ENCODE measurements around the gene NACC2. TPM values are rescaled to one million over a fixed set of nuclear protein-coding genes. Genes with fewer than 3 reads are reported as not detected.

NACC2 gene
- total and polyA plus RNA-seq, 2 donors (not counting 3 experiments of a cell fraction or from before 2014, with no cell fraction given), result 15.8 to 27.1 TPM

GRCh38 chr9:136056546-136057235, 38.4 kb downstream of the NACC2 start:
- dilution Hi-C loops (cut with MboI; ENCODE audit: extremely low pct_ligation_motif_present, low sequenced_read_pairs), result no loop called here
- H3K4me1 ChIP-seq (ENCODE audit: control insufficient read depth, extremely low read depth, insufficient read depth, low read length), result peaks cover 18% of the 10 kb centered on the region
- DNase-seq (ENCODE audit: low read depth, low spot score), result no peak

More at GRCh38 chr9:136056546-136057235, 38.4 kb downstream of the NACC2 start:
- H3K27ac ChIP-seq (ENCODE audit: insufficient read depth, low read depth, low read length), result no peak overlapping the region
- CTCF ChIA-PET, result no interaction called here
- no peaks in the 10 kb centered on the region for H3K36me3 ChIP-seq (ENCODE audit: control insufficient read depth in 2 of 2, extremely low read depth in 1 of 2, insufficient read depth in 2 of 2, low read length in 2 of 2)
- TF ChIP-seq CTCF (IDR thresholded peaks at IDR 0.05; ENCODE audit: extremely low read depth in 1 of 2, insufficient read depth in 1 of 2, low read depth in 1 of 2, low read length in 2 of 2) (no peak), JUN (IDR thresholded peaks at IDR 0.05; ENCODE audit: borderline replicate concordance, insufficient read depth, insufficient read length, low read depth) (no peak), MAX (IDR thresholded peaks at IDR 0.05; ENCODE audit: insufficient read depth, insufficient read length) (no peak), FOS (IDR thresholded peaks at IDR 0.05; ENCODE audit: borderline replicate concordance, insufficient read depth, low read length) (no peak), POLR2AphosphoS5 (IDR thresholded peaks at IDR 0.05; ENCODE audit: insufficient read depth, low read depth, low read length) (no peak), MYC (IDR thresholded peaks at IDR 0.05; ENCODE audit: low read depth, low read length) (no peak), GATA2 (IDR thresholded peaks at IDR 0.05; ENCODE audit: insufficient read depth, insufficient read length, low read depth, low read length) (no peak), POLR2A (IDR thresholded peaks at IDR 0.05; ENCODE audit: low read depth, low read length) (no peak), EZH2 (IDR thresholded peaks at IDR 0.05; ENCODE audit: borderline replicate concordance, low read depth, low read length, severe bottlenecking) (no peak)
- H3K4me2 ChIP-seq (ENCODE audit: insufficient read depth, low read length), result no peak overlapping the region
- no TSS peak for BruUV-seq (replicated peaks)
- intact Hi-C loops (cut with micrococcal nuclease), result no loop called here
- FAIRE-seq, result no peak
- no peaks in the 10 kb centered on the region for H4K20me1 ChIP-seq (replicated peaks; ENCODE audit: control insufficient read depth, extremely low read depth, insufficient read depth, low read length)
- no peak overlapping the region for H2AFZ ChIP-seq (ENCODE audit: low read depth, low read length)
- H3K4me3 ChIP-seq (replicated peaks in 1 of 3; ENCODE audit: insufficient read depth in 1 of 3, low read depth in 1 of 3, low read length in 3 of 3), result no peak overlapping the region
- no peaks in the 10 kb centered on the region for H3K27me3 ChIP-seq (ENCODE audit: control insufficient read depth in 2 of 2, insufficient read depth in 2 of 2, low read length in 2 of 2)
- H3K79me2 ChIP-seq (ENCODE audit: control insufficient read depth, insufficient read depth, low read length), result peaks cover 49% of the 10 kb centered on the region
- H3K9me1 ChIP-seq (replicated peaks; ENCODE audit: control insufficient read depth, extremely low read depth, insufficient read depth, low read length), result no peaks in the 10 kb centered on the region
- no peaks in the 10 kb centered on the region for H3K9me3 ChIP-seq (replicated peaks; ENCODE audit: control insufficient read depth, insufficient read depth, low read length)
- H3K9ac ChIP-seq (replicated peaks; ENCODE audit: extremely low read depth, insufficient read depth, low read length), result no peak overlapping the region
- POLR2A ChIA-PET, result no interaction called here
